ENCODE results near the gene FBXO36. TPM values are rescaled to one million over a fixed set of nuclear protein-coding genes. Genes with fewer than 3 reads are reported as not detected.
"Not testable (repeated sequence)": the region's sequence is repeated elsewhere in the genome, so short reads cannot be mapped to it uniquely, and the experiment has no call there.

FBXO36 gene
- total RNA-seq, 1 experiment from 2014 or later: 3.0 TPM

DNA sequence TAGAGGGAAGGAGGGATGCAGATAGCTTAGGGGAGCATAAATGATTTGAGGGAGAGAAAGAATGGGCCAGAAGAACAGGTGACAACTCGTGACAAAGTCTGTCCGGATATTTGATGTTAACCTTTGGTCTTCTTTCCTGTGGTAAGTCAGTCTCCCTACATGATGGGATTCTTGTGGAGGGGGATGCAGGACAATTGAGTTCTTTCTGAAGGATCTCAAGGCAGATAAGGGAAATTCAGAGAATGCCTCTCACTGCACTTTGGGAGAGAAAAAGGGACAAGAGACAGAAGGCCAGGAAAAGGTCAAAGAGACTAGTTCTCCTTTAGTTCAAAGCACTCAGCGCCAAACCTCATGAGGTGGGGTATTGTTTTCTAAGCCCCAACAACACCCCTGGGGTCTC lies 34.2 kb downstream of the FBXO36 start:
- no peak overlapping the region for H2BK15ac ChIP-seq (ENCODE audit: low read depth, low read length)
- H3K18ac ChIP-seq (ENCODE audit: insufficient read length, low read depth, low read length): no peak overlapping the region
- no peak overlapping the region for H2AFZ ChIP-seq (ENCODE audit: low read length)
- no peak overlapping the region for H3K56ac ChIP-seq (ENCODE audit: insufficient read length, low read depth, low read length)
- no peaks in the 10 kb centered on the region for H4K20me1 ChIP-seq (ENCODE audit: control insufficient read depth, insufficient read depth, insufficient read length)
- no peaks in the 10 kb centered on the region for H3K79me1 ChIP-seq (ENCODE audit: insufficient read depth, low read depth, low read length, poor library complexity, severe bottlenecking)
- no peak overlapping the region for H3K4me3 Mint-ChIP-seq
- peaks cover 0 to 9% (median 2%) of the 10 kb centered on the region in 3 experiments; a peak in 3 of 7 replicates for H3K36me3 Mint-ChIP-seq (ENCODE audit: insufficient read depth in 1 of 3, low read depth in 3 of 3)
- no peaks in the 10 kb centered on the region for H3K27me3 ChIP-seq (ENCODE audit: insufficient read depth, low read length)
- peaks cover 25 to 35% of the 10 kb centered on the region in 2 experiments for H3K4me1 Mint-ChIP-seq
- no peaks in the 10 kb centered on the region for H3K27me3 Mint-ChIP-seq (ENCODE audit: low read depth)
- no peak overlapping the region for H2BK20ac ChIP-seq (ENCODE audit: low read depth, low read length, poor library complexity, severe bottlenecking)
- no peaks in the 10 kb centered on the region for H3K9me3 ChIP-seq (ENCODE audit: control insufficient read depth, low read depth, low read length)
- no peaks in the 10 kb centered on the region for H3K79me2 ChIP-seq (ENCODE audit: insufficient read depth, low read length)
- no peak overlapping the region for H3K9ac ChIP-seq (ENCODE audit: extremely low read depth, insufficient read length, low read length)
- TF ChIP-seq, protein P1, sequence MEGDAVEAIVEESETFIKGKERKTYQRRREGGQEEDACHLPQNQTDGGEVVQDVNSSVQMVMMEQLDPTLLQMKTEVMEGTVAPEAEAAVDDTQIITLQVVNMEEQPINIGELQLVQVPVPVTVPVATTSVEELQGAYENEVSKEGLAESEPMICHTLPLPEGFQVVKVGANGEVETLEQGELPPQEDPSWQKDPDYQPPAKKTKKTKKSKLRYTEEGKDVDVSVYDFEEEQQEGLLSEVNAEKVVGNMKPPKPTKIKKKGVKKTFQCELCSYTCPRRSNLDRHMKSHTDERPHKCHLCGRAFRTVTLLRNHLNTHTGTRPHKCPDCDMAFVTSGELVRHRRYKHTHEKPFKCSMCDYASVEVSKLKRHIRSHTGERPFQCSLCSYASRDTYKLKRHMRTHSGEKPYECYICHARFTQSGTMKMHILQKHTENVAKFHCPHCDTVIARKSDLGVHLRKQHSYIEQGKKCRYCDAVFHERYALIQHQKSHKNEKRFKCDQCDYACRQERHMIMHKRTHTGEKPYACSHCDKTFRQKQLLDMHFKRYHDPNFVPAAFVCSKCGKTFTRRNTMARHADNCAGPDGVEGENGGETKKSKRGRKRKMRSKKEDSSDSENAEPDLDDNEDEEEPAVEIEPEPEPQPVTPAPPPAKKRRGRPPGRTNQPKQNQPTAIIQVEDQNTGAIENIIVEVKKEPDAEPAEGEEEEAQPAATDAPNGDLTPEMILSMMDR (conservative IDR thresholded peaks at IDR 0.05): no peak
- DNase-seq: no peak
- H3T11ph ChIP-seq (ENCODE audit: low read length): no peak overlapping the region
- no peak overlapping the region for H2AK5ac ChIP-seq (ENCODE audit: insufficient read length, low read length)
- H3K9me3 Mint-ChIP-seq: no peaks in the 10 kb centered on the region; a peak in 1 of 5 replicates
- no CpG with 5 or more reads among the region's 3 CpGs for WGBS (ENCODE audit: extremely low coverage, insufficient read length, low lambda C conversion rate)
- no peak overlapping the region for H2BK120ac ChIP-seq (ENCODE audit: low read depth, low read length, poor library complexity, severe bottlenecking)
- no peak overlapping the region for H4K5ac ChIP-seq (ENCODE audit: insufficient read length, low read depth, low read length)
- H3K27ac Mint-ChIP-seq: peak overlapping the region in 2 of 3 experiments; percentile 55 to 68; a peak in 3 of 7 replicates
- H2BK5ac ChIP-seq (ENCODE audit: insufficient read length, low read length): no peak overlapping the region
- no peak overlapping the region for H3K23ac ChIP-seq (ENCODE audit: insufficient read length, low read depth, low read length)
- H4K8ac ChIP-seq (replicated peaks; ENCODE audit: insufficient read length, low read depth, low read length): no peak overlapping the region
- H3K27ac ChIP-seq (ENCODE audit: insufficient read length, low read depth, low read length): no peak overlapping the region
- no peak overlapping the region for H4K91ac ChIP-seq (ENCODE audit: insufficient read length, low read depth, low read length)
- no peak overlapping the region for H2BK12ac ChIP-seq (ENCODE audit: insufficient read length, low read depth, low read length)
- H3K4me1 ChIP-seq (ENCODE audit: insufficient read depth, low read length): peaks cover 4% of the 10 kb centered on the region; the same call in 1 of the 2 replicates
- H3K4me2 ChIP-seq (ENCODE audit: insufficient read depth, insufficient read length, low read length): no peak overlapping the region
- no peak overlapping the region for H3K4ac ChIP-seq (ENCODE audit: low read depth, low read length)
- H3K23me2 ChIP-seq (ENCODE audit: insufficient read length, low read depth, low read length, poor library complexity, severe bottlenecking): no peaks in the 10 kb centered on the region
- H3K14ac ChIP-seq (ENCODE audit: insufficient read depth, low read length): no peak overlapping the region

DNA sequence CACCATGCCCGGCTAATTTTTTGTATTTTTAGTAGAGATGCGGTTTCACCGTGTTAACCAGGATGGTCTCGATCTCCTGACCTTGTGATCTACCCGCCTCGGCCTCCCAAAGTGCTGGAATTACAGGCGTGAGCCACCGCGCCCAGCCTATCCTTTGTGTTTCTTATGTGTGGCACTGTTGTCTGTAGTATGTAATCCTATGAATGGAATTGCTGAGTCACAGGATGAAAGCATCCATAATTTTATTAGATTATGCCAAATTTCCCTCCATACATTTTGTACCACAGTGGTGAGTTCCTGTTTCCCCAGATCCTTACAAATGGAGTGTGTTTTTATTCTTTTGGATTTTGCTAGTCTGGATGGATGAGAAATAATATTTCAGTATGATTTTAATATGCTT lies 41.3 kb downstream of the FBXO36 start:
- H4K20me1 ChIP-seq (ENCODE audit: control insufficient read depth, insufficient read depth, insufficient read length); H3K27me3 Mint-ChIP-seq (ENCODE audit: low read depth); H3K27ac Mint-ChIP-seq; H3K36me3 Mint-ChIP-seq (ENCODE audit: insufficient read depth in 1 of 3, low read depth in 3 of 3); H3K27ac ChIP-seq (ENCODE audit: insufficient read length, low read depth, low read length); H2AFZ ChIP-seq (ENCODE audit: low read length); H3K4me1 ChIP-seq (ENCODE audit: insufficient read depth, low read length); H3K79me1 ChIP-seq (ENCODE audit: insufficient read depth, low read depth, low read length, poor library complexity, severe bottlenecking); H4K5ac ChIP-seq (ENCODE audit: insufficient read length, low read depth, low read length); H3K4ac ChIP-seq (ENCODE audit: low read depth, low read length); H2BK12ac ChIP-seq (ENCODE audit: insufficient read length, low read depth, low read length); H3K27me3 ChIP-seq (ENCODE audit: insufficient read depth, low read length); H3K9ac ChIP-seq (ENCODE audit: extremely low read depth, insufficient read length, low read length); H3K14ac ChIP-seq (ENCODE audit: insufficient read depth, low read length); H3K79me2 ChIP-seq (ENCODE audit: insufficient read depth, low read length); H3K4me2 ChIP-seq (ENCODE audit: insufficient read depth, insufficient read length, low read length); H3T11ph ChIP-seq (ENCODE audit: low read length); DNase-seq; H2BK120ac ChIP-seq (ENCODE audit: low read depth, low read length, poor library complexity, severe bottlenecking); H3K9me3 Mint-ChIP-seq; H4K8ac ChIP-seq (replicated peaks; ENCODE audit: insufficient read length, low read depth, low read length); H3K9me3 ChIP-seq (ENCODE audit: control insufficient read depth, low read depth, low read length); H3K23me2 ChIP-seq (ENCODE audit: insufficient read length, low read depth, low read length, poor library complexity, severe bottlenecking); H3K4me3 Mint-ChIP-seq; H3K23ac ChIP-seq (ENCODE audit: insufficient read length, low read depth, low read length); H3K56ac ChIP-seq (ENCODE audit: insufficient read length, low read depth, low read length); H3K4me1 Mint-ChIP-seq; H4K91ac ChIP-seq (ENCODE audit: insufficient read length, low read depth, low read length); H3K18ac ChIP-seq (ENCODE audit: insufficient read length, low read depth, low read length); H2AK5ac ChIP-seq (ENCODE audit: insufficient read length, low read length); H2BK15ac ChIP-seq (ENCODE audit: low read depth, low read length); H2BK20ac ChIP-seq (ENCODE audit: low read depth, low read length, poor library complexity, severe bottlenecking); H2BK5ac ChIP-seq (ENCODE audit: insufficient read length, low read length): not testable (repeated sequence)
- no CpG with 5 or more reads among the region's 9 CpGs for WGBS (ENCODE audit: extremely low coverage, insufficient read length, low lambda C conversion rate)

All from H9 (cell line).